ENCODE measurements around the gene CPT1B.

DNA sequence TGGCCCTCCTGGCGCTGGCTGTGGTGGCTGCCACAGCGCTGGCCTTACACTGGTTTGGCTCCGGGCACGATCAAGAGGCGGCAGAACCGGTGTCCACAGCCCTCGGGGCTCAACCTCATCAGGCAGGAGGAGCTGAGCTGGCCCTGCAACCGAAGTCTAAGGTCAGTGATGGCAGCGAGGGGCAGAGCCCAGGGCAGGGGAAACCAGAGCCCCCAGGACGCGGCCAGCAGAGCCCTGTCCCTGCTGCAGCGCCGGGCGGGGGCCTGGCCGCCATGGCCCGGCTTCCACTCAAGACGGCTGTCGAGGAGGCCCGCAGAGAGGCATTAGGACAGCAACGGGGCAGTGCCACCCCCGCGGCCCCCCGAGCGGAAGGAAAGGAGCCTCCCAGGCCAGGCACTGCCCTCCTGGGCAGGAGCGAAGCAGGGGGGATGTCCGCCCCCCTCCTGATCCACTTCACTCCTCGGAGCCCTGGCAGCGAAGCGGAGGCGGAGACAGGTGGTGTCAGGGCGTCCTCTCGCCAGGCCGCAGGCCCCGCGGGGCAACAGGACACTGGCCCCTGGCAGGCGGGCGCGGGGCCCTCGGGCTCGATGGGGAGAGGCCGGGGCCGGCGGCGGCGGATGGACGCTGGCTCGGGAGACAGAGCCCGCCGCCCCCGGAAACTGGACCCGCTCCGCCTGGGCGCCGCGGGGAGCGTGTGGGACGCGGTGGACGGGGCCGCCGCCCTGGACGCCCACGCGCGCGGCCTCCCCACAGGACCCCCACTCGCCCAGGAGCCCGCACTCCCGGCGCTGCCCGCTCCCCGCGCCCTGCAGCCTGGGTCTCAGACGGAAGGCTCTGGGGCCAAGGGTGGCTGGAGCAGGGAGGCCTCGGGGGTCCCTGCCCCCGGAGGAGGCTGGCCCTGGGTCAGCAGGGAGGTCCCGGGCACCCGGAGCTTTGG lies 31.6 kb downstream of the CPT1B start:
- TF ChIP-seq EZH2phosphoT487 (IDR thresholded peaks at IDR 0.05; ENCODE audit: unreplicated experiment) (no peak), ZNF331 (CRISPR knock-in tag; IDR thresholded peaks at IDR 0.05; ENCODE audit: low read depth) (no peak), STAT1 (IDR thresholded peaks at IDR 0.05; ENCODE audit: unreplicated experiment) (no peak), POLR2AphosphoS5 (IDR thresholded peaks at IDR 0.05; ENCODE audit: low read depth) (no peak), JUNB (IDR thresholded peaks at IDR 0.05; ENCODE audit: unreplicated experiment) (no peak), EZH2 (IDR thresholded peaks at IDR 0.05; ENCODE audit: low read depth, unreplicated experiment) (no peak), CREB1 (CRISPR knock-in tag; IDR thresholded peaks at IDR 0.05; ENCODE audit: low read depth) (no peak)
- TF ChIP-seq, protein P1, sequence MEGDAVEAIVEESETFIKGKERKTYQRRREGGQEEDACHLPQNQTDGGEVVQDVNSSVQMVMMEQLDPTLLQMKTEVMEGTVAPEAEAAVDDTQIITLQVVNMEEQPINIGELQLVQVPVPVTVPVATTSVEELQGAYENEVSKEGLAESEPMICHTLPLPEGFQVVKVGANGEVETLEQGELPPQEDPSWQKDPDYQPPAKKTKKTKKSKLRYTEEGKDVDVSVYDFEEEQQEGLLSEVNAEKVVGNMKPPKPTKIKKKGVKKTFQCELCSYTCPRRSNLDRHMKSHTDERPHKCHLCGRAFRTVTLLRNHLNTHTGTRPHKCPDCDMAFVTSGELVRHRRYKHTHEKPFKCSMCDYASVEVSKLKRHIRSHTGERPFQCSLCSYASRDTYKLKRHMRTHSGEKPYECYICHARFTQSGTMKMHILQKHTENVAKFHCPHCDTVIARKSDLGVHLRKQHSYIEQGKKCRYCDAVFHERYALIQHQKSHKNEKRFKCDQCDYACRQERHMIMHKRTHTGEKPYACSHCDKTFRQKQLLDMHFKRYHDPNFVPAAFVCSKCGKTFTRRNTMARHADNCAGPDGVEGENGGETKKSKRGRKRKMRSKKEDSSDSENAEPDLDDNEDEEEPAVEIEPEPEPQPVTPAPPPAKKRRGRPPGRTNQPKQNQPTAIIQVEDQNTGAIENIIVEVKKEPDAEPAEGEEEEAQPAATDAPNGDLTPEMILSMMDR (conservative IDR thresholded peaks at IDR 0.05; ENCODE audit: low read depth in 2 of 2) = no peak
- TF ChIP-seq, protein P2, sequence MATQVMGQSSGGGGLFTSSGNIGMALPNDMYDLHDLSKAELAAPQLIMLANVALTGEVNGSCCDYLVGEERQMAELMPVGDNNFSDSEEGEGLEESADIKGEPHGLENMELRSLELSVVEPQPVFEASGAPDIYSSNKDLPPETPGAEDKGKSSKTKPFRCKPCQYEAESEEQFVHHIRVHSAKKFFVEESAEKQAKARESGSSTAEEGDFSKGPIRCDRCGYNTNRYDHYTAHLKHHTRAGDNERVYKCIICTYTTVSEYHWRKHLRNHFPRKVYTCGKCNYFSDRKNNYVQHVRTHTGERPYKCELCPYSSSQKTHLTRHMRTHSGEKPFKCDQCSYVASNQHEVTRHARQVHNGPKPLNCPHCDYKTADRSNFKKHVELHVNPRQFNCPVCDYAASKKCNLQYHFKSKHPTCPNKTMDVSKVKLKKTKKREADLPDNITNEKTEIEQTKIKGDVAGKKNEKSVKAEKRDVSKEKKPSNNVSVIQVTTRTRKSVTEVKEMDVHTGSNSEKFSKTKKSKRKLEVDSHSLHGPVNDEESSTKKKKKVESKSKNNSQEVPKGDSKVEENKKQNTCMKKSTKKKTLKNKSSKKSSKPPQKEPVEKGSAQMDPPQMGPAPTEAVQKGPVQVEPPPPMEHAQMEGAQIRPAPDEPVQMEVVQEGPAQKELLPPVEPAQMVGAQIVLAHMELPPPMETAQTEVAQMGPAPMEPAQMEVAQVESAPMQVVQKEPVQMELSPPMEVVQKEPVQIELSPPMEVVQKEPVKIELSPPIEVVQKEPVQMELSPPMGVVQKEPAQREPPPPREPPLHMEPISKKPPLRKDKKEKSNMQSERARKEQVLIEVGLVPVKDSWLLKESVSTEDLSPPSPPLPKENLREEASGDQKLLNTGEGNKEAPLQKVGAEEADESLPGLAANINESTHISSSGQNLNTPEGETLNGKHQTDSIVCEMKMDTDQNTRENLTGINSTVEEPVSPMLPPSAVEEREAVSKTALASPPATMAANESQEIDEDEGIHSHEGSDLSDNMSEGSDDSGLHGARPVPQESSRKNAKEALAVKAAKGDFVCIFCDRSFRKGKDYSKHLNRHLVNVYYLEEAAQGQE (IDR thresholded peaks at IDR 0.05; ENCODE audit: unreplicated experiment) = no peak

Data from GM23338 (cell line).